K562 (cell line): ENCODE measurements around the gene PPT2. TPM values are rescaled to one million over a fixed set of nuclear protein-coding genes. Genes with fewer than 3 reads are reported as not detected.

ENCODE experiments used
- CC2D1A ChIP-seq: fragments of 450-650 bp; IDR thresholded peaks from 2 replicates; pipeline ENCODE4 v1.6.1; 2017; ENCODE audit warnings: mild to moderate bottlenecking
- CHCHD3 ChIP-seq: fragments of 250-450 bp; sonication (Bioruptor Pico); IDR thresholded peaks from 2 replicates; pipeline ENCODE4 v2.1.2; 2022; ENCODE audit warnings: mild to moderate bottlenecking
- DACH1 ChIP-seq: fragments of 450-650 bp; IDR thresholded peaks from 2 replicates; pipeline ENCODE4 v1.6.1; 2018; ENCODE audit not compliant: partially characterized antibody
- E4F1 ChIP-seq: fragments of 250-450 bp; sonication (Bioruptor Pico); IDR thresholded peaks from 2 replicates; pipeline ENCODE4 v1.5.0; 2021; ENCODE audit warnings: mild to moderate bottlenecking, borderline replicate concordance
- EGR1 ChIP-seq: fragments of 450-650 bp; conservative IDR thresholded peaks from 2 replicates; pipeline ENCODE4 v1.6.1; 2017; ENCODE audit warnings: mild to moderate bottlenecking
- ELF2 ChIP-seq: fragments of 250-450 bp; sonication (Bioruptor Pico); IDR thresholded peaks from 2 replicates; pipeline ENCODE4 v1.5.0; 2021; ENCODE audit warnings: mild to moderate bottlenecking
- HDAC2 ChIP-seq: fragments of 450-650 bp; IDR thresholded peaks from 2 replicates; pipeline ENCODE4 v1.6.1; 2016; ENCODE audit warnings: mild to moderate bottlenecking
- HNRNPK ChIP-seq: fragments of 200-400 bp; formaldehyde crosslinking; IDR thresholded peaks from one replicate; pipeline ENCODE4 v1.6.1; 2018; ENCODE audit warnings: mild to moderate bottlenecking, low read depth, low read length; ENCODE audit not compliant: poor library complexity, severe bottlenecking
- KLF16 ChIP-seq: IDR thresholded peaks from 2 replicates; pipeline ENCODE4 v1.6.1; 2016; ENCODE audit warnings: antibody characterized with exemption
- MYC ChIP-seq, 2 experiments: fragments of 250-450 bp in 1 of 2; sonication (Bioruptor Pico) in 1 of 2; IDR thresholded peaks; 2 replicates each; pipeline versions ENCODE4 v1.5.1 to v1.6.1; 2012 to 2021; ENCODE audit warnings: low read depth in 2 of 2, borderline replicate concordance in 1 of 2, improper control_type of control experiment in 1 of 2, low read length in 1 of 2, mild to moderate bottlenecking in 1 of 2, moderate library complexity in 1 of 2
- NFE2 ChIP-seq: IDR thresholded peaks from 2 replicates; pipeline ENCODE4 v1.6.1; 2014; ENCODE audit warnings: antibody characterized with exemption, low read depth
- PHB ChIP-seq: fragments of 250-450 bp; sonication (Bioruptor Pico); IDR thresholded peaks from 2 replicates; pipeline ENCODE4 v1.5.0; 2021
- PML ChIP-seq: IDR thresholded peaks from 2 replicates; pipeline ENCODE4 v1.6.1; 2012; ENCODE audit warnings: low read length, inconsistent platforms
- POLR2A ChIP-seq: fragments of 450-650 bp; conservative IDR thresholded peaks from 2 replicates; pipeline ENCODE4 v1.6.1; 2016
- STAT5B ChIP-seq: fragments of 250-450 bp; sonication (Bioruptor Pico); IDR thresholded peaks from 2 replicates; pipeline ENCODE4 v1.8.0; 2021; ENCODE audit warnings: mild to moderate bottlenecking, inconsistent platforms
- TBP ChIP-seq: optimal IDR thresholded peaks from 2 replicates; pipeline ENCODE3; 2011; ENCODE audit warnings: low read depth, low read length, improper control_type of control experiment
- THRAP3 ChIP-seq: fragments of 450-650 bp; IDR thresholded peaks from 2 replicates; pipeline ENCODE4 v1.6.1; 2016; ENCODE audit warnings: mild to moderate bottlenecking, inconsistent platforms, borderline replicate concordance
- ZNF764 ChIP-seq: fragments of 250-450 bp; sonication (Bioruptor Pico); IDR thresholded peaks from 2 replicates; pipeline ENCODE4 v1.4.0; 2020; ENCODE audit warnings: low read depth, mild to moderate bottlenecking, moderate library complexity
- polyA plus RNA-seq, 8 experiments: library from polyadenylated mRNA; depleted of rRNA in 4 of 8; stranded (reverse) in 5 of 8; unstranded in 3 of 8; fragments of >200 nt; fragmentation: Nextera tagmentation in 2 of 8; fragmentation: Illumina TruSeq in 1 of 8; extraction: Ambion mirVana in 2 of 8; extraction: Trizol in 1 of 8; gene quantifications; 2 replicates each; pipeline versions ENCODE4 v1.2.1 to v1.2.3, GENCODE V29; 2011 to 2014; ENCODE audit warnings: inconsistent platforms in 1 of 8, missing spikeins in 1 of 8
- total RNA-seq, 7 experiments: library from RNA; depleted of rRNA in 6 of 7; stranded (reverse); fragments of >200 nt in 6 of 7; fragmentation: Illumina TruSeq in 2 of 7; extraction: Trizol in 2 of 7; gene quantifications; 2 replicates each; pipeline versions ENCODE4 v1.2.1 to v1.2.3, GENCODE V29; 2011 to 2021; ENCODE audit warnings: low replicate concordance in 1 of 7
- TF ChIP-seq, protein P1 (sequence below): sonication (generic); formaldehyde crosslinking; IDR thresholded peaks from 2 replicates; pipeline ENCODE4 v1.8.1; 2023; ENCODE audit warnings: mild to moderate bottlenecking, missing genetic modification reagents
- TF ChIP-seq, protein P2 (sequence below), 2 experiments: fragments of 450-650 bp; conservative IDR thresholded peaks; 2 replicates each; pipeline ENCODE4 v1.6.1; 2017; ENCODE audit warnings: mild to moderate bottlenecking in 2 of 2, moderate library complexity in 2 of 2
- TF ChIP-seq, protein P3 (sequence below), 2 experiments: IDR thresholded peaks; 2 replicates each; pipeline ENCODE4 v1.6.1; 2011; ENCODE audit warnings: borderline replicate concordance in 1 of 2, control low read depth in 1 of 2, low read depth in 1 of 2, low read length in 1 of 2, mild to moderate bottlenecking in 1 of 2, mixed read lengths in 1 of 2, moderate library complexity in 1 of 2; ENCODE audit not compliant: insufficient read depth in 1 of 2, insufficient read length in 1 of 2, poor library complexity in 1 of 2, severe bottlenecking in 1 of 2; ENCODE audit errors: extremely low read depth in 1 of 2

PPT2 gene
- total and polyA plus RNA-seq, 9 of the 15 experiments (the other 6 are each of a cell fraction or from before 2014, with no cell fraction given), result 27.4 to 98.8 (median 69.9) TPM

- TF ChIP-seq, protein P1, sequence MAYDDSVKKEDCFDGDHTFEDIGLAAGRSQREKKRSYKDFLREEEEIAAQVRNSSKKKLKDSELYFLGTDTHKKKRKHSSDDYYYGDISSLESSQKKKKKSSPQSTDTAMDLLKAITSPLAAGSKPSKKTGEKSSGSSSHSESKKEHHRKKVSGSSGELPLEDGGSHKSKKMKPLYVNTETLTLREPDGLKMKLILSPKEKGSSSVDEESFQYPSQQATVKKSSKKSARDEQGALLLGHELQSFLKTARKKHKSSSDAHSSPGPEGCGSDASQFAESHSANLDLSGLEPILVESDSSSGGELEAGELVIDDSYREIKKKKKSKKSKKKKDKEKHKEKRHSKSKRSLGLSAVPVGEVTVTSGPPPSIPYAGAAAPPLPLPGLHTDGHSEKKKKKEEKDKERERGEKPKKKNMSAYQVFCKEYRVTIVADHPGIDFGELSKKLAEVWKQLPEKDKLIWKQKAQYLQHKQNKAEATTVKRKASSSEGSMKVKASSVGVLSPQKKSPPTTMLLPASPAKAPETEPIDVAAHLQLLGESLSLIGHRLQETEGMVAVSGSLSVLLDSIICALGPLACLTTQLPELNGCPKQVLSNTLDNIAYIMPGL, result no peak
- TF ChIP-seq HNRNPK (no peak), ELF2 (CRISPR knock-in tag) (no peak), POLR2A (no peak; the same call in none of the 2 replicates), E4F1 (CRISPR knock-in tag) (no peak), TBP (peak; percentile 63), THRAP3 (peak; percentile 52; the same call in 1 of the 2 replicates), ZNF764 (no peak), STAT5B (CRISPR knock-in tag) (no peak), NFE2 (no peak), MYC (IDR thresholded peaks at IDR 0.05; ENCODE audit: low read depth, low read length) (peak; percentile 35; the same call in 1 of the 2 replicates), MYC (CRISPR knock-in tag; IDR thresholded peaks at IDR 0.05; ENCODE audit: borderline replicate concordance, low read depth) (peak; percentile 72; the same call in 1 of the 2 replicates), HDAC2 (peak; percentile 84), CHCHD3 (CRISPR knock-in tag) (0 out of 2 replicates have a peak, but pooled peaks have one; percentile 78), CC2D1A (peak; percentile 65), KLF16 (0 out of 2 replicates have a peak, but pooled peaks have one; percentile 11), DACH1 (no peak), PML (peak; percentile 39; the same call in 1 of the 2 replicates), PHB (CRISPR knock-in tag) (no peak), EGR1 (0 out of 2 replicates have a peak, but pooled peaks have one; percentile 22)
- TF ChIP-seq, protein P2, sequence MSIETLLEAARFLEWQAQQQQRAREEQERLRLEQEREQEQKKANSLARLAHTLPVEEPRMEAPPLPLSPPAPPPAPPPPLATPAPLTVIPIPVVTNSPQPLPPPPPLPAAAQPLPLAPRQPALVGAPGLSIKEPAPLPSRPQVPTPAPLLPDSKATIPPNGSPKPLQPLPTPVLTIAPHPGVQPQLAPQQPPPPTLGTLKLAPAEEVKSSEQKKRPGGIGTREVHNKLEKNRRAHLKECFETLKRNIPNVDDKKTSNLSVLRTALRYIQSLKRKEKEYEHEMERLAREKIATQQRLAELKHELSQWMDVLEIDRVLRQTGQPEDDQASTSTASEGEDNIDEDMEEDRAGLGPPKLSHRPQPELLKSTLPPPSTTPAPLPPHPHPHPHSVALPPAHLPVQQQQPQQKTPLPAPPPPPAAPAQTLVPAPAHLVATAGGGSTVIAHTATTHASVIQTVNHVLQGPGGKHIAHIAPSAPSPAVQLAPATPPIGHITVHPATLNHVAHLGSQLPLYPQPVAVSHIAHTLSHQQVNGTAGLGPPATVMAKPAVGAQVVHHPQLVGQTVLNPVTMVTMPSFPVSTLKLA (conservative IDR thresholded peaks at IDR 0.05), result no peak
- TF ChIP-seq, protein P3, sequence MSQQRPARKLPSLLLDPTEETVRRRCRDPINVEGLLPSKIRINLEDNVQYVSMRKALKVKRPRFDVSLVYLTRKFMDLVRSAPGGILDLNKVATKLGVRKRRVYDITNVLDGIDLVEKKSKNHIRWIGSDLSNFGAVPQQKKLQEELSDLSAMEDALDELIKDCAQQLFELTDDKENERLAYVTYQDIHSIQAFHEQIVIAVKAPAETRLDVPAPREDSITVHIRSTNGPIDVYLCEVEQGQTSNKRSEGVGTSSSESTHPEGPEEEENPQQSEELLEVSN (IDR thresholded peaks at IDR 0.05; ENCODE audit: borderline replicate concordance in 1 of 2, extremely low read depth in 1 of 2, insufficient read depth in 1 of 2, insufficient read length in 1 of 2, low read depth in 1 of 2, low read length in 1 of 2, poor library complexity in 1 of 2, severe bottlenecking in 1 of 2), result no peak
Measured at GRCh38 chr6:32194825-32195651, 41.1 kb downstream of the PPT2 start (continued).
